Hepatocyte (in vitro differentiated cells): ENCODE measurements around the gene SLFN12.

ENCODE experiments used
- EZH2 ChIP-seq: fragments of 200-600 bp; sonication (generic); IDR thresholded peaks from 2 replicates; pipeline ENCODE4 v1.6.1; 2016; ENCODE audit warnings: antibody characterized with exemption, mild to moderate bottlenecking, borderline replicate concordance
- EZH2phosphoT487 ChIP-seq: fragments of 200-600 bp; sonication (generic); IDR thresholded peaks from one replicate; pipeline ENCODE4 v1.6.1; 2018; ENCODE audit warnings: antibody characterized with exemption, mild to moderate bottlenecking, low read depth, moderate library complexity; ENCODE audit not compliant: unreplicated experiment, severe bottlenecking
- TF ChIP-seq, protein P1 (sequence below): fragments of 200-600 bp; sonication (generic); IDR thresholded peaks from 2 replicates; pipeline ENCODE4 v1.5.1; 2016; ENCODE audit warnings: antibody characterized with exemption, mild to moderate bottlenecking; ENCODE audit not compliant: poor library complexity

DNA sequence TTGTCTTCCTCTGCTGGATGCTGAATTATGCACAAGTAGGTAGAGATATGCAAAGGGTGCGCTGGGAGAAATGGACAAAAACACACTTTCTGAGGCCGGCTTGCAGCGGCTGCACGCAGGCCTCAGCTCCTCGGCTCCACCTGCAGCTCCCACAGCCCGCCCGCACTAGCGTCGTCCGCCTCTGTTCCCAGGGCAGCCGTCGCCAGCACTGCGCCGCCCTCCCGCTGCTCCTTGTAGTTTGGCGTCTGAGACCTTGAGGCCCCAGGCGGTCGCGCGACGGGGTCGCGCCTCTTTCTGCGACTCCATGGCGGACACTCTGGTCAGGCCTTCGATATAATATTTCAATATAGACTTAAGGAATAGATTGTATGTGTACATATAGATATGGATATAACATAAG lies 24.8 kb downstream of the SLFN12 start:
- TF ChIP-seq, protein P1, sequence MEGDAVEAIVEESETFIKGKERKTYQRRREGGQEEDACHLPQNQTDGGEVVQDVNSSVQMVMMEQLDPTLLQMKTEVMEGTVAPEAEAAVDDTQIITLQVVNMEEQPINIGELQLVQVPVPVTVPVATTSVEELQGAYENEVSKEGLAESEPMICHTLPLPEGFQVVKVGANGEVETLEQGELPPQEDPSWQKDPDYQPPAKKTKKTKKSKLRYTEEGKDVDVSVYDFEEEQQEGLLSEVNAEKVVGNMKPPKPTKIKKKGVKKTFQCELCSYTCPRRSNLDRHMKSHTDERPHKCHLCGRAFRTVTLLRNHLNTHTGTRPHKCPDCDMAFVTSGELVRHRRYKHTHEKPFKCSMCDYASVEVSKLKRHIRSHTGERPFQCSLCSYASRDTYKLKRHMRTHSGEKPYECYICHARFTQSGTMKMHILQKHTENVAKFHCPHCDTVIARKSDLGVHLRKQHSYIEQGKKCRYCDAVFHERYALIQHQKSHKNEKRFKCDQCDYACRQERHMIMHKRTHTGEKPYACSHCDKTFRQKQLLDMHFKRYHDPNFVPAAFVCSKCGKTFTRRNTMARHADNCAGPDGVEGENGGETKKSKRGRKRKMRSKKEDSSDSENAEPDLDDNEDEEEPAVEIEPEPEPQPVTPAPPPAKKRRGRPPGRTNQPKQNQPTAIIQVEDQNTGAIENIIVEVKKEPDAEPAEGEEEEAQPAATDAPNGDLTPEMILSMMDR = no peak
- TF ChIP-seq EZH2 (no peak), EZH2phosphoT487 (no peak)
